ENCODE results near the gene DLL3. TPM values are rescaled to one million over a fixed set of nuclear protein-coding genes. Genes with fewer than 3 reads are reported as not detected.

DLL3 gene
- total and polyA plus RNA-seq, 9 of the 15 experiments (the other 6 are each of a cell fraction or from before 2014, with no cell fraction given), result 0.80 to 6.3 (median 1.2) TPM

GRCh38 chr19:39506944-39507714 is 8.4 kb downstream of the DLL3 start (continued):
- peak; percentile 69 for TF ChIP-seq USF1 (CRISPR knock-in tag; IDR thresholded peaks at IDR 0.05)
- TF ChIP-seq ZBTB5 (IDR thresholded peaks at IDR 0.05), result no peak
- TF ChIP-seq ZSCAN32 (CRISPR knock-in tag; IDR thresholded peaks at IDR 0.05), result no peak
- TF ChIP-seq NUFIP1 (IDR thresholded peaks at IDR 0.05; ENCODE audit: partially characterized antibody), result no peak
- TF ChIP-seq TFAP4 (CRISPR knock-in tag; IDR thresholded peaks at IDR 0.05; ENCODE audit: borderline replicate concordance), result peak; percentile 32; the same call in 1 of the 2 replicates
- TF ChIP-seq KHSRP (IDR thresholded peaks at IDR 0.05), result no peak
- TF ChIP-seq NR4A1 (CRISPR knock-in tag; IDR thresholded peaks at IDR 0.05), result no peak
- TF ChIP-seq NR4A1 (tag; IDR thresholded peaks at IDR 0.05), result peak; percentile 57; the same call in 1 of the 2 replicates
- peak; percentile 68; the same call in 1 of the 2 replicates for TF ChIP-seq DMBX1 (CRISPR knock-in tag; IDR thresholded peaks at IDR 0.05; ENCODE audit: borderline replicate concordance)
- TF ChIP-seq ZNF764 (CRISPR knock-in tag; IDR thresholded peaks at IDR 0.05; ENCODE audit: low read depth), result no peak
- TF ChIP-seq JUN (IDR thresholded peaks at IDR 0.05; ENCODE audit: borderline replicate concordance, low read depth, low read length), result peak; percentile 25; the same call in 1 of the 2 replicates
- TF ChIP-seq JUN (CRISPR knock-in tag; IDR thresholded peaks at IDR 0.05; ENCODE audit: borderline replicate concordance), result no peak; the same call in 1 of the 2 replicates
- no peak for TF ChIP-seq ZNF79 (CRISPR knock-in tag; IDR thresholded peaks at IDR 0.05; ENCODE audit: low read depth)
- TF ChIP-seq ZNF589 (CRISPR knock-in tag; IDR thresholded peaks at IDR 0.05; ENCODE audit: low read depth), result no peak
- TF ChIP-seq SETDB1 (IDR thresholded peaks at IDR 0.05; ENCODE audit: low read length), result peak; percentile 52
- TF ChIP-seq SOX6 (IDR thresholded peaks at IDR 0.05), result peak; percentile 32; the same call in 1 of the 2 replicates
- TF ChIP-seq MBD2 (IDR thresholded peaks at IDR 0.05; ENCODE audit: borderline replicate concordance, low read depth), result no peak; the same call in 1 of the 2 replicates
- TF ChIP-seq ZBTB2 (IDR thresholded peaks at IDR 0.05), result no peak
- no peak for TF ChIP-seq ZNF695 (CRISPR knock-in tag; IDR thresholded peaks at IDR 0.05)
- peak; percentile 73; the same call in 1 of the 2 replicates for TF ChIP-seq CBX1 (IDR thresholded peaks at IDR 0.05; ENCODE audit: low read depth)
- TF ChIP-seq CBX3 (IDR thresholded peaks at IDR 0.05; ENCODE audit: borderline replicate concordance in 1 of 2, low read length in 2 of 2), result peak in 1 of 2 experiments; percentile 93; a peak in 1 of 3 replicates
- no peak for TF ChIP-seq MLX (CRISPR knock-in tag; conservative IDR thresholded peaks at IDR 0.05)
- no peak for TF ChIP-seq HDAC3 (IDR thresholded peaks at IDR 0.05; ENCODE audit: borderline replicate concordance, partially characterized antibody)

Measured in K562 (cell line).